ENCODE results near the gene CACHD1. TPM values are rescaled to one million over a fixed set of nuclear protein-coding genes. Genes with fewer than 3 reads are reported as not detected.

CACHD1 gene
- total and polyA plus RNA-seq, 2 of the 8 experiments (the other 6 are each of a cell fraction or from before 2014, with no cell fraction given), result 22.2 to 42.5 TPM

DNA sequence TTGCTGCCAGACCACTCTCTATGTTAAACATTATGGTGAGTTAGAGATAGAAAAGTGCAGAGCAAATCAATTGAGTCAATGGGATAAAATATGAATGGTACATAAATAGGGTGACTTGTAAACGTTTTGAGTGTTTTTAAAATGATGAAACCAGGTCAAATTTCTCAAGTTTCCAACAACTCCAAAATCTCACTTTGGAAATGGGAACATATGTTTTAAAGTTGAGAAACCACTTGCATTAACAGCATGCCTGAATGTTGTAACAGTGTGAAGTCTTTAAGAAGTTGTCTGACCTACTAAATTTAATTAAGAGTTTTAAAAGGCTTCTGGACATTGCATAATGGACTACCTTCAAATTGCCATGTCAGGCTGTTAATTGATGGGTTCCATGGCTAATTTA, 241.3 kb downstream of the CACHD1 start (continued):
- TF ChIP-seq SAP30 (IDR thresholded peaks at IDR 0.05; ENCODE audit: insufficient read depth, insufficient replicate concordance, low read length) (no peak), MAFK (IDR thresholded peaks at IDR 0.05; ENCODE audit: low read depth, low read length) (no peak), ASH2L (IDR thresholded peaks at IDR 0.05; ENCODE audit: low read length) (no peak), GTF2F1 (IDR thresholded peaks at IDR 0.05; ENCODE audit: borderline replicate concordance, low read depth, low read length) (no peak), EZH2 (IDR thresholded peaks at IDR 0.05; ENCODE audit: low read depth, low read length, severe bottlenecking) (no peak), BACH1 (IDR thresholded peaks at IDR 0.05; ENCODE audit: low read length) (no peak), SRF (IDR thresholded peaks at IDR 0.05; ENCODE audit: low read depth, low read length) (no peak), POLR2AphosphoS5 (IDR thresholded peaks at IDR 0.05; ENCODE audit: low read depth, low read length) (no peak), GABPA (IDR thresholded peaks at IDR 0.05; ENCODE audit: borderline replicate concordance, insufficient read depth, low read length) (no peak), BCL11A (IDR thresholded peaks at IDR 0.05; ENCODE audit: low read depth in 2 of 2, low read length in 2 of 2) (no peak), HDAC2 (IDR thresholded peaks at IDR 0.05; ENCODE audit: borderline replicate concordance in 1 of 2, low read depth in 2 of 2, low read length in 2 of 2) (no peak)
- TF ChIP-seq, protein P1, sequence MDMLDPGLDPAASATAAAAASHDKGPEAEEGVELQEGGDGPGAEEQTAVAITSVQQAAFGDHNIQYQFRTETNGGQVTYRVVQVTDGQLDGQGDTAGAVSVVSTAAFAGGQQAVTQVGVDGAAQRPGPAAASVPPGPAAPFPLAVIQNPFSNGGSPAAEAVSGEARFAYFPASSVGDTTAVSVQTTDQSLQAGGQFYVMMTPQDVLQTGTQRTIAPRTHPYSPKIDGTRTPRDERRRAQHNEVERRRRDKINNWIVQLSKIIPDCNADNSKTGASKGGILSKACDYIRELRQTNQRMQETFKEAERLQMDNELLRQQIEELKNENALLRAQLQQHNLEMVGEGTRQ (IDR thresholded peaks at IDR 0.05; ENCODE audit: low read length), result no peak

Measured in H1 (cell line).